IMR-90 (cell line): ENCODE results near the gene PIK3R5. TPM values are rescaled to one million over a fixed set of nuclear protein-coding genes. Genes with fewer than 3 reads are reported as not detected.

Experiments
- ATAC-seq: fragments of 200-7000 bp; cut with Tn5 transposase; 2 replicates; pipeline ENCODE4 v1.9.1; 2020; ENCODE audit warnings: low read depth, mild to moderate bottlenecking, moderate library complexity
- BruUV-seq: library from RNA; stranded (reverse); fragments of 400-500 nt; replicated peaks from 2 replicates; lab custom pipeline; 2021; lab: Mats Ljungman, UMichigan
- CTCF ChIA-PET: fragments of 300-600 bp; formaldehyde crosslinking; extraction: SDS; loops from one replicate; lab custom pipeline; 2021; ENCODE audit warnings: antibody characterized with exemption; lab: Yijun Ruan, JAX
- POLR2A ChIA-PET: fragments of 300-600 bp; sonication (Branson Sonifier 250); formaldehyde crosslinking; loops from one replicate; lab custom pipeline; 2022; ENCODE audit warnings: antibody characterized with exemption; ENCODE audit not compliant: unreplicated experiment; lab: Charles Lee
- DNase-seq: peaks from one replicate; pipeline ENCODE4 v3.0.0; 2013
- H2AFZ ChIP-seq: replicated peaks from 2 replicates; pipeline ENCODE3; 2013; ENCODE audit warnings: low read length, mild to moderate bottlenecking; ENCODE audit not compliant: poor library complexity
- H2AK5ac ChIP-seq: 2 replicates; pipeline ENCODE4 v1.6.1; 2013; ENCODE audit warnings: low read depth, low read length, inconsistent platforms
- H2AK9ac ChIP-seq: replicated peaks from 2 replicates; pipeline ENCODE3; 2013; ENCODE audit warnings: mild to moderate bottlenecking, low read depth, low read length, moderate library complexity; ENCODE audit not compliant: poor library complexity
- H2BK120ac ChIP-seq: 2 replicates; pipeline ENCODE4 v1.6.1; 2013; ENCODE audit warnings: low read depth, low read length, inconsistent platforms
- H2BK15ac ChIP-seq: 3 replicates; pipeline ENCODE4 v1.6.1; 2013; ENCODE audit warnings: low read depth, low read length, inconsistent platforms
- H2BK20ac ChIP-seq: 2 replicates; pipeline ENCODE4 v1.6.1; 2013; ENCODE audit warnings: low read depth, mild to moderate bottlenecking, inconsistent platforms, low read length, moderate library complexity
- H2BK5ac ChIP-seq: 2 replicates; pipeline ENCODE4 v1.6.1; 2013; ENCODE audit warnings: mild to moderate bottlenecking, low read depth, low read length, inconsistent platforms; ENCODE audit not compliant: poor library complexity, severe bottlenecking
- H3K14ac ChIP-seq: replicated peaks from 2 replicates; pipeline ENCODE4 v1.6.1; 2013; ENCODE audit warnings: low read depth, low read length, inconsistent platforms
- H3K18ac ChIP-seq: 2 replicates; pipeline ENCODE4 v1.6.1; 2013; ENCODE audit warnings: low read depth, low read length, control low read depth
- H3K23ac ChIP-seq: 2 replicates; pipeline ENCODE4 v1.6.1; 2013; ENCODE audit warnings: low read depth, low read length, inconsistent platforms
- H3K27ac ChIP-seq: 2 replicates; pipeline ENCODE4 v1.5.1; 2013; ENCODE audit warnings: mild to moderate bottlenecking, control low read depth, low read length; ENCODE audit not compliant: insufficient read depth
- H3K27me3 ChIP-seq: 2 replicates; pipeline ENCODE4 v1.6.1; 2013; ENCODE audit warnings: low read length; ENCODE audit not compliant: control insufficient read depth, insufficient read depth
- H3K36me3 ChIP-seq: 2 replicates; pipeline ENCODE4 v1.6.1; 2013; ENCODE audit warnings: low read length, mixed read lengths; ENCODE audit not compliant: control insufficient read depth, insufficient read depth
- H3K4ac ChIP-seq: 2 replicates; pipeline ENCODE4 v1.6.1; 2013; ENCODE audit warnings: low read depth, low read length, inconsistent platforms
- H3K4me1 ChIP-seq: 2 replicates; pipeline ENCODE4 v1.6.1; 2013; ENCODE audit warnings: low read length, mixed read lengths; ENCODE audit not compliant: control insufficient read depth, insufficient read depth
- H3K4me2 ChIP-seq: 2 replicates; pipeline ENCODE4 v1.6.1; 2013; ENCODE audit warnings: low read depth, mild to moderate bottlenecking, control low read depth, low read length, moderate library complexity
- H3K4me3 ChIP-seq: 2 replicates; pipeline ENCODE4 v1.5.1; 2013; ENCODE audit warnings: low read depth, mild to moderate bottlenecking, control low read depth, low read length, moderate library complexity; ENCODE audit not compliant: insufficient read depth
- H3K56ac ChIP-seq: 2 replicates; pipeline ENCODE4 v1.6.1; 2013; ENCODE audit warnings: low read length, inconsistent platforms; ENCODE audit not compliant: insufficient read depth; ENCODE audit errors: extremely low read depth
- H3K79me1 ChIP-seq, 2 experiments: 2 replicates each; pipeline ENCODE4 v1.6.1; 2013; ENCODE audit warnings: low read length in 2 of 2, inconsistent platforms in 1 of 2, low read depth in 1 of 2
- H3K9ac ChIP-seq: 2 replicates; pipeline ENCODE4 v1.6.1; 2013; ENCODE audit warnings: low read depth, low read length, control low read depth
- H3K9me1 ChIP-seq: 2 replicates; pipeline ENCODE4 v1.6.1; 2013; ENCODE audit warnings: low read length, inconsistent platforms; ENCODE audit not compliant: insufficient read depth
- H3K9me3 ChIP-seq: 2 replicates; pipeline ENCODE4 v1.6.1; 2013; ENCODE audit warnings: low read length; ENCODE audit not compliant: control insufficient read depth, insufficient read depth
- H4K20me1 ChIP-seq: 2 replicates; pipeline ENCODE4 v1.6.1; 2013; ENCODE audit warnings: low read length, inconsistent platforms; ENCODE audit not compliant: insufficient read depth
- H4K5ac ChIP-seq: 2 replicates; pipeline ENCODE4 v1.6.1; 2013; ENCODE audit warnings: mild to moderate bottlenecking, low read depth, low read length, control low read depth
- H4K8ac ChIP-seq, 2 experiments: 2 replicates each; pipeline ENCODE4 v1.6.1; 2013; ENCODE audit warnings: low read depth in 2 of 2, low read length in 2 of 2, control low read depth in 1 of 2, inconsistent platforms in 1 of 2
- H4K91ac ChIP-seq: 2 replicates; pipeline ENCODE4 v1.6.1; 2013; ENCODE audit warnings: low read depth, low read length, inconsistent platforms; ENCODE audit not compliant: insufficient read depth
- MAFK ChIP-seq: IDR thresholded peaks from 2 replicates; pipeline ENCODE4 v1.6.1; 2012; ENCODE audit warnings: low read depth, low read length, improper control_type of control experiment
- SMC3 ChIP-seq: fragments of 150-350 bp; IDR thresholded peaks from 2 replicates; pipeline ENCODE4 v1.6.1; 2016; ENCODE audit warnings: low read depth, mild to moderate bottlenecking, antibody characterized with exemption, low read length, moderate library complexity
- WGBS, 2 experiments: methylation state at CpG; one replicate each; pipeline versions ENCODE4 v1.1.5 to v1.1.7; 2013; ENCODE audit warnings: missing lambda C conversion rate in 2 of 2; ENCODE audit not compliant: insufficient read length in 1 of 2; ENCODE audit errors: extremely low coverage in 2 of 2; 5-methylcytosine and 5-hydroxymethylcytosine counted together
- dilution Hi-C: fragments of 300-500 bp; cut with HindIII; formaldehyde crosslinking; loops from one replicate; pipeline ENCODE4 v1.14.3; 2018; ENCODE audit warnings: low sequenced_read_pairs; ENCODE audit not compliant: unreplicated experiment
- in situ Hi-C: fragments of 300-500 bp; cut with MboI; formaldehyde crosslinking; loops from 3 replicates; pipeline ENCODE4 v1.14.3; 2019; ENCODE audit warnings: low sequenced_read_pairs, inconsistent platforms, mixed read lengths
- intact Hi-C: fragments of 100-400 bp; cut with micrococcal nuclease; formaldehyde crosslinking; loops from 2 replicates; pipeline ENCODE4 v1.10.0; 2022
- polyA plus RNA-seq, 3 experiments: library from polyadenylated mRNA; depleted of rRNA; stranded (reverse); fragments of >200 nt; gene quantifications; 2 replicates each; pipeline ENCODE4 v1.2.3, GENCODE V29; 2012; ENCODE audit warnings: low replicate concordance in 1 of 3
- total RNA-seq: library from RNA; depleted of rRNA; stranded (reverse); fragments of >200 nt; gene quantifications from 2 replicates; pipeline ENCODE4 v1.2.3, GENCODE V29; 2012

PIK3R5 gene
- total and polyA plus RNA-seq, 2 of the 4 experiments (the other 2 are of a cell fraction), result not detected

GRCh38 chr17:8861495-8862181 lies 103.9 kb downstream of the PIK3R5 start:
- H3K9me3 ChIP-seq, result no peaks in the 10 kb centered on the region
- 81% methylated on average over 3 of the region's 7 CpGs; no CpG with 5 or more reads in 1 of the 2 experiments for WGBS, 2 experiments

More at GRCh38 chr17:8861495-8862181, 103.9 kb downstream of the PIK3R5 start:
- no peak for DNase-seq
- peak; percentile 28; the same call in 1 of the 2 replicates for TF ChIP-seq MAFK
- TF ChIP-seq SMC3, result no peak
- no peaks in the 10 kb centered on the region for H3K27me3 ChIP-seq
- no TSS peak for BruUV-seq
- dilution Hi-C loops (no loop called here), in situ Hi-C loops (no loop called here), intact Hi-C loops (no loop called here)
- no peak overlapping the region for H2BK20ac ChIP-seq
- no peak overlapping the region for H2BK5ac ChIP-seq
- CTCF ChIA-PET, result no interaction called here
- H2AFZ ChIP-seq, result no peak overlapping the region
- no peaks in the 10 kb centered on the region for H3K36me3 ChIP-seq
- H3K18ac ChIP-seq, result no peak overlapping the region
- no peaks in the 10 kb centered on the region for H3K4me1 ChIP-seq
- POLR2A ChIA-PET, result no interaction called here
- ATAC-seq, result no peak
- H3K79me1 ChIP-seq, result no peaks in the 10 kb centered on the region
- H2AK9ac ChIP-seq, result no peak overlapping the region
- H2BK15ac ChIP-seq, result no peak overlapping the region
- H4K91ac ChIP-seq, result no peak overlapping the region
- no peak overlapping the region for H3K4me2 ChIP-seq
- H4K8ac ChIP-seq, result no peak overlapping the region
- no peak overlapping the region for H2AK5ac ChIP-seq
- H3K9me1 ChIP-seq, result no peaks in the 10 kb centered on the region
- H3K4ac ChIP-seq, result no peak overlapping the region
- H3K56ac ChIP-seq, result no peak overlapping the region
- H3K4me3 ChIP-seq, result no peak overlapping the region
- H3K9ac ChIP-seq, result no peak overlapping the region
- H4K20me1 ChIP-seq, result no peaks in the 10 kb centered on the region
- no peak overlapping the region for H3K14ac ChIP-seq
- H3K27ac ChIP-seq, result no peak overlapping the region
- H4K5ac ChIP-seq, result no peak overlapping the region
- no peak overlapping the region for H2BK120ac ChIP-seq
- H3K23ac ChIP-seq, result no peak overlapping the region
